ENCODE measurements around the gene ARAP1.

Gene ARAP1

GRCh38 chr11:72740562-72741428, 11.4 kb downstream of the ARAP1 start:
- peaks cover 12% of the 10 kb centered on the region for H3K36me3 ChIP-seq (ENCODE audit: control insufficient read depth, insufficient read depth, low read length)
- H3K4me3 ChIP-seq (ENCODE audit: extremely low read depth, insufficient read depth, low read length, poor library complexity, severe bottlenecking), result peak overlapping the region; percentile 11
- H3K27ac ChIP-seq (ENCODE audit: low read depth, low read length, severe bottlenecking), result peak overlapping the region; percentile 77
- no peaks in the 10 kb centered on the region for H3K9me3 ChIP-seq (ENCODE audit: control insufficient read depth, low read length)
- peaks cover 71% of the 10 kb centered on the region for H3K4me1 ChIP-seq (ENCODE audit: control insufficient read depth, insufficient read depth, low read length, poor library complexity, severe bottlenecking)
- 62 to 66% methylated on average over 5 to 9 of the region's 10 CpGs for WGBS, 2 experiments (ENCODE audit: insufficient coverage in 2 of 2)

- Histone ChIP-seq H3K9me3 (ENCODE audit: control insufficient read depth, low read length) (no peaks in the 10 kb centered on the region), H3K4me3 (ENCODE audit: extremely low read depth, insufficient read depth, low read length, poor library complexity, severe bottlenecking) (no peak overlapping the region), H3K4me1 (ENCODE audit: control insufficient read depth, insufficient read depth, low read length, poor library complexity, severe bottlenecking) (peaks cover 75% of the 10 kb centered on the region), H3K27ac (ENCODE audit: low read depth, low read length, severe bottlenecking) (no peak overlapping the region), H3K36me3 (ENCODE audit: control insufficient read depth, insufficient read depth, low read length) (peaks cover 12% of the 10 kb centered on the region)
- 100% methylated on average over 1 of the region's 2 CpGs for WGBS, 2 experiments (ENCODE audit: insufficient coverage in 2 of 2)
These were observed 12.2 kb downstream of the ARAP1 start for GRCh38 chr11:72740060-72740424.

GRCh38 chr11:72739240-72740059, 12.8 kb downstream of the ARAP1 start:
- 85 to 87% methylated on average over 5 to 9 of the region's 10 CpGs for WGBS, 2 experiments (ENCODE audit: insufficient coverage in 2 of 2)
- Histone ChIP-seq H3K4me1 (ENCODE audit: control insufficient read depth, insufficient read depth, low read length, poor library complexity, severe bottlenecking) (peaks cover 71% of the 10 kb centered on the region), H3K36me3 (ENCODE audit: control insufficient read depth, insufficient read depth, low read length) (peaks cover 7% of the 10 kb centered on the region), H3K4me3 (ENCODE audit: extremely low read depth, insufficient read depth, low read length, poor library complexity, severe bottlenecking) (no peak overlapping the region), H3K9me3 (ENCODE audit: control insufficient read depth, low read length) (no peaks in the 10 kb centered on the region), H3K27ac (ENCODE audit: low read depth, low read length, severe bottlenecking) (no peak overlapping the region)

GRCh38 chr11:72738199-72739141, 13.7 kb downstream of the ARAP1 start:
- H3K4me1 ChIP-seq (ENCODE audit: control insufficient read depth, insufficient read depth, low read length, poor library complexity, severe bottlenecking), result peaks cover 67% of the 10 kb centered on the region
- H3K36me3 ChIP-seq (ENCODE audit: control insufficient read depth, insufficient read depth, low read length), result peaks cover 7% of the 10 kb centered on the region
- 92 to 100% methylated on average over 5 to 7 of the region's 11 CpGs for WGBS, 2 experiments (ENCODE audit: insufficient coverage in 2 of 2)
- no peaks in the 10 kb centered on the region for H3K9me3 ChIP-seq (ENCODE audit: control insufficient read depth, low read length)
- peak overlapping the region; percentile 23 for H3K27ac ChIP-seq (ENCODE audit: low read depth, low read length, severe bottlenecking)
- H3K4me3 ChIP-seq (ENCODE audit: extremely low read depth, insufficient read depth, low read length, poor library complexity, severe bottlenecking), result no peak overlapping the region

GRCh38 chr11:72737336-72737735, 14.9 kb downstream of the ARAP1 start:
- H3K4me1 ChIP-seq (ENCODE audit: control insufficient read depth, insufficient read depth, low read length, poor library complexity, severe bottlenecking), result peaks cover 62% of the 10 kb centered on the region
- 93 to 100% methylated on average over 1 of the region's 1 CpG for WGBS, 2 experiments (ENCODE audit: insufficient coverage in 2 of 2)
- H3K4me3 ChIP-seq (ENCODE audit: extremely low read depth, insufficient read depth, low read length, poor library complexity, severe bottlenecking), result no peak overlapping the region
- H3K36me3 ChIP-seq (ENCODE audit: control insufficient read depth, insufficient read depth, low read length), result peaks cover 9% of the 10 kb centered on the region
- peak overlapping the region; percentile 92 for H3K27ac ChIP-seq (ENCODE audit: low read depth, low read length, severe bottlenecking)
- H3K9me3 ChIP-seq (ENCODE audit: control insufficient read depth, low read length), result peaks cover 2% of the 10 kb centered on the region

GRCh38 chr11:72736452-72737069, 15.6 kb downstream of the ARAP1 start:
- H3K4me3 ChIP-seq (ENCODE audit: extremely low read depth, insufficient read depth, low read length, poor library complexity, severe bottlenecking), result no peak overlapping the region
- H3K9me3 ChIP-seq (ENCODE audit: control insufficient read depth, low read length), result peaks cover 6% of the 10 kb centered on the region
- H3K4me1 ChIP-seq (ENCODE audit: control insufficient read depth, insufficient read depth, low read length, poor library complexity, severe bottlenecking), result peaks cover 55% of the 10 kb centered on the region
- H3K27ac ChIP-seq (ENCODE audit: low read depth, low read length, severe bottlenecking), result peak overlapping the region; percentile 92
- 28 to 56% methylated on average over 3 of the region's 5 CpGs for WGBS, 2 experiments (ENCODE audit: insufficient coverage in 2 of 2)
- H3K36me3 ChIP-seq (ENCODE audit: control insufficient read depth, insufficient read depth, low read length), result peaks cover 17% of the 10 kb centered on the region

- peaks cover 23% of the 10 kb centered on the region for H3K36me3 ChIP-seq (ENCODE audit: control insufficient read depth, insufficient read depth, low read length)
- no peak overlapping the region for H3K4me3 ChIP-seq (ENCODE audit: extremely low read depth, insufficient read depth, low read length, poor library complexity, severe bottlenecking)
- 54 to 64% methylated on average over 8 of the region's 8 CpGs for WGBS, 2 experiments (ENCODE audit: insufficient coverage in 2 of 2)
- peaks cover 6% of the 10 kb centered on the region for H3K9me3 ChIP-seq (ENCODE audit: control insufficient read depth, low read length)
- H3K4me1 ChIP-seq (ENCODE audit: control insufficient read depth, insufficient read depth, low read length, poor library complexity, severe bottlenecking), result peaks cover 46% of the 10 kb centered on the region
- peak overlapping the region; percentile 92 for H3K27ac ChIP-seq (ENCODE audit: low read depth, low read length, severe bottlenecking)
These were observed 16.6 kb downstream of the ARAP1 start for GRCh38 chr11:72735495-72736027.

GRCh38 chr11:72732329-72732728, 19.9 kb downstream of the ARAP1 start:
- Histone ChIP-seq H3K27ac (ENCODE audit: low read depth, low read length, severe bottlenecking) (no peak overlapping the region), H3K4me1 (ENCODE audit: control insufficient read depth, insufficient read depth, low read length, poor library complexity, severe bottlenecking) (peaks cover 28% of the 10 kb centered on the region), H3K36me3 (ENCODE audit: control insufficient read depth, insufficient read depth, low read length) (peaks cover 16% of the 10 kb centered on the region), H3K4me3 (ENCODE audit: extremely low read depth, insufficient read depth, low read length, poor library complexity, severe bottlenecking) (no peak overlapping the region), H3K9me3 (ENCODE audit: control insufficient read depth, low read length) (peaks cover 6% of the 10 kb centered on the region)
- WGBS, 2 experiments (ENCODE audit: insufficient coverage in 2 of 2), result 89 to 96% methylated on average over 6 to 9 of the region's 10 CpGs

GRCh38 chr11:72730737-72731136, 21.5 kb downstream of the ARAP1 start:
- H3K36me3 ChIP-seq (ENCODE audit: control insufficient read depth, insufficient read depth, low read length), result peaks cover 22% of the 10 kb centered on the region
- 96 to 100% methylated on average over 2 of the region's 2 CpGs for WGBS, 2 experiments (ENCODE audit: insufficient coverage in 2 of 2)

More at GRCh38 chr11:72730737-72731136, 21.5 kb downstream of the ARAP1 start:
- Histone ChIP-seq H3K9me3 (ENCODE audit: control insufficient read depth, low read length) (peaks cover 6% of the 10 kb centered on the region), H3K27ac (ENCODE audit: low read depth, low read length, severe bottlenecking) (no peak overlapping the region), H3K4me1 (ENCODE audit: control insufficient read depth, insufficient read depth, low read length, poor library complexity, severe bottlenecking) (peaks cover 15% of the 10 kb centered on the region), H3K4me3 (ENCODE audit: extremely low read depth, insufficient read depth, low read length, poor library complexity, severe bottlenecking) (no peak overlapping the region)

Data from mesodermal cell (in vitro differentiated cells).